Measurements from ENCODE around the gene PPARG. TPM values are rescaled to one million over a fixed set of nuclear protein-coding genes. Genes with fewer than 3 reads are reported as not detected.

The PPARG gene
- polyA plus RNA-seq, 1 donor (not counting 4 experiments of a cell fraction or from before 2014, with no cell fraction given): 3.1 TPM

- Histone ChIP-seq H3K36me3 (ENCODE audit: control insufficient read depth in 2 of 2, extremely low read depth in 1 of 2, insufficient read depth in 2 of 2, low read length in 2 of 2) (no peaks in the 10 kb centered on the region), H3K27ac (ENCODE audit: control insufficient read depth, insufficient read depth, low read length) (no peak overlapping the region), H3K9ac (ENCODE audit: control insufficient read depth, extremely low read depth, insufficient read depth, low read length) (no peak overlapping the region), H3K4me1 (ENCODE audit: control insufficient read depth, extremely low read depth, insufficient read depth, low read length) (no peaks in the 10 kb centered on the region), H3K9me1 (ENCODE audit: control insufficient read depth, extremely low read depth, insufficient read depth, low read length) (no peaks in the 10 kb centered on the region), H2AFZ (ENCODE audit: control insufficient read depth, low read length) (no peak overlapping the region), H4K20me1 (ENCODE audit: control insufficient read depth, extremely low read depth, insufficient read depth, low read length) (no peaks in the 10 kb centered on the region), H3K4me2 (ENCODE audit: control insufficient read depth, extremely low read depth, insufficient read depth, low read depth, low read length) (no peak overlapping the region), H3K9me3 (ENCODE audit: control insufficient read depth, low read depth, low read length) (no peaks in the 10 kb centered on the region), H3K4me3 (ENCODE audit: control insufficient read depth in 2 of 3, extremely low read depth in 1 of 3, insufficient read depth in 2 of 3, low read depth in 1 of 3, low read length in 3 of 3) (no peak overlapping the region), H3K27me3 (ENCODE audit: control insufficient read depth, extremely low read depth, insufficient read depth, low read length) (no peaks in the 10 kb centered on the region), H3K79me2 (ENCODE audit: control insufficient read depth, insufficient read depth, low read length) (no peaks in the 10 kb centered on the region)
- dilution Hi-C loops (cut with MboI; ENCODE audit: extremely low pct_ligation_motif_present, low sequenced_read_pairs): no loop called here
- DNase-seq (ENCODE audit: low read depth, low spot score): no peak
- no peak for FAIRE-seq
- TF ChIP-seq CTCF (optimal IDR thresholded peaks at IDR 0.05 in 1 of 3, IDR thresholded peaks at IDR 0.05 in 1 of 3, conservative IDR thresholded peaks at IDR 0.05 in 1 of 3; ENCODE audit: extremely low read depth in 1 of 3, insufficient read depth in 2 of 3, low read length in 3 of 3) (no peak), EZH2 (IDR thresholded peaks at IDR 0.05; ENCODE audit: low read length) (no peak)
Observed at GRCh38 chr3:12463686-12464085, 174.8 kb downstream of the PPARG start.

GRCh38 chr3:12464181-12464580, 175.3 kb downstream of the PPARG start:
- DNase-seq (ENCODE audit: low read depth, low spot score): no peak
- dilution Hi-C loops (cut with MboI; ENCODE audit: extremely low pct_ligation_motif_present, low sequenced_read_pairs): no loop called here
- FAIRE-seq: no peak
- H3K27me3 ChIP-seq (ENCODE audit: control insufficient read depth, extremely low read depth, insufficient read depth, low read length): no peaks in the 10 kb centered on the region
- H3K9me1 ChIP-seq (ENCODE audit: control insufficient read depth, extremely low read depth, insufficient read depth, low read length): no peaks in the 10 kb centered on the region
- no peaks in the 10 kb centered on the region for H3K4me1 ChIP-seq (ENCODE audit: control insufficient read depth, extremely low read depth, insufficient read depth, low read length)
- no peaks in the 10 kb centered on the region for H3K36me3 ChIP-seq (ENCODE audit: control insufficient read depth in 2 of 2, extremely low read depth in 1 of 2, insufficient read depth in 2 of 2, low read length in 2 of 2)
- TF ChIP-seq EZH2 (IDR thresholded peaks at IDR 0.05; ENCODE audit: low read length) (no peak), CTCF (optimal IDR thresholded peaks at IDR 0.05 in 1 of 3, IDR thresholded peaks at IDR 0.05 in 1 of 3, conservative IDR thresholded peaks at IDR 0.05 in 1 of 3; ENCODE audit: extremely low read depth in 1 of 3, insufficient read depth in 2 of 3, low read length in 3 of 3) (no peak)
- H3K79me2 ChIP-seq (ENCODE audit: control insufficient read depth, insufficient read depth, low read length): no peaks in the 10 kb centered on the region
- H3K9me3 ChIP-seq (ENCODE audit: control insufficient read depth, low read depth, low read length): no peaks in the 10 kb centered on the region
- H3K4me3 ChIP-seq (ENCODE audit: control insufficient read depth in 2 of 3, extremely low read depth in 1 of 3, insufficient read depth in 2 of 3, low read depth in 1 of 3, low read length in 3 of 3): no peak overlapping the region
- no peak overlapping the region for H2AFZ ChIP-seq (ENCODE audit: control insufficient read depth, low read length)
- H4K20me1 ChIP-seq (ENCODE audit: control insufficient read depth, extremely low read depth, insufficient read depth, low read length): no peaks in the 10 kb centered on the region
- no peak overlapping the region for H3K27ac ChIP-seq (ENCODE audit: control insufficient read depth, insufficient read depth, low read length)
- H3K4me2 ChIP-seq (ENCODE audit: control insufficient read depth, extremely low read depth, insufficient read depth, low read depth, low read length): no peak overlapping the region
- H3K9ac ChIP-seq (ENCODE audit: control insufficient read depth, extremely low read depth, insufficient read depth, low read length): no peak overlapping the region
